Transverse colon (tissue), 4 donors: Measurements from ENCODE around the gene THRA. TPM values are rescaled to one million over a fixed set of nuclear protein-coding genes. Genes with fewer than 3 reads are reported as not detected.
A peak's percentile ranks its signal among the peaks of the same experiment; 100 is the strongest.

Experiments used
- DNase-seq: peaks from one replicate; pipeline ENCODE4 v3.0.0-alpha.2; 2019
- H3K27ac ChIP-seq, 4 donors: fragments of 200-600 bp; sonication (generic); 2 replicates each; pipeline ENCODE4 v1.5.1; 2016 to 2018; ENCODE audit warnings: inconsistent platforms in 4 of 4
- H3K27me3 ChIP-seq: fragments of 200-600 bp; sonication (generic); 2 replicates; pipeline ENCODE4 v1.5.1; 2017; ENCODE audit warnings: inconsistent platforms
- H3K36me3 ChIP-seq, 4 donors: fragments of 200-600 bp; sonication (generic); 2 replicates each; pipeline ENCODE4 v1.5.1; 2017 to 2019; ENCODE audit warnings: inconsistent platforms in 4 of 4
- H3K4me1 ChIP-seq, 4 donors: fragments of 200-600 bp; sonication (generic); 2 replicates each; pipeline ENCODE4 v1.5.1; 2017 to 2020; ENCODE audit warnings: inconsistent platforms in 4 of 4
- H3K4me3 ChIP-seq, 4 donors: fragments of 200-600 bp; sonication (generic); 1 replicate in 1 of 4; 2 replicates in 3 of 4; pipeline versions ENCODE4 v1.5.1 to v1.6.1; 2017 to 2019; ENCODE audit warnings: inconsistent platforms in 4 of 4
- H3K9me3 ChIP-seq, 2 donors: fragments of 200-600 bp; sonication (generic); 2 replicates each; pipeline ENCODE4 v1.5.1; 2017 to 2019; ENCODE audit warnings: inconsistent platforms in 2 of 2
- EP300 ChIP-seq: sonication (generic); formaldehyde crosslinking; IDR thresholded peaks from one replicate; pipeline ENCODE4 v1.6.1; 2017; ENCODE audit warnings: antibody characterized with exemption, low read depth
- POLR2A ChIP-seq: fragments of 450-650 bp; IDR thresholded peaks from one replicate; pipeline ENCODE4 v1.6.1; 2016; ENCODE audit warnings: antibody characterized with exemption, mild to moderate bottlenecking, moderate library complexity
- POLR2AphosphoS5 ChIP-seq, 3 donors: sonication (generic); formaldehyde crosslinking; IDR thresholded peaks; one replicate each; pipeline ENCODE4 v1.6.1; 2016; ENCODE audit warnings: antibody characterized with exemption in 3 of 3
- WGBS, 2 donors: methylation state at CpG; one replicate each; pipeline ENCODE4 v1.1.5; 2018; ENCODE audit warnings: low coverage in 1 of 2; 5-methylcytosine and 5-hydroxymethylcytosine counted together
- in situ Hi-C, 4 donors: fragments of 200-750 bp; cut with MboI; loops; one replicate each; pipeline versions ENCODE4 v1.15.0 to v1.15.1; 2017; ENCODE audit warnings: low sequenced_read_pairs in 3 of 4, low pct_ligation_motif_present in 1 of 4, low pct_unique_long_range_greater_than_20kb in 1 of 4
- intact Hi-C: fragments of 100-400 bp; cut with DNase I; formaldehyde crosslinking; loops from one replicate; pipeline ENCODE4 v1.15.1; 2023; ENCODE audit warnings: low total_unique reads
- total RNA-seq, 4 donors: library from RNA; depleted of rRNA; stranded (reverse); fragments of >200 nt; gene quantifications; one replicate each; pipeline ENCODE4 v1.1.0, GENCODE V29; 2016
- TF ChIP-seq, protein P1 (sequence below), 5 experiments: fragments of 200-600 bp in 3 of 5; fragments of 450-650 bp in 2 of 5; sonication (generic) in 3 of 5; IDR thresholded peaks; 1 replicate in 2 of 5; 2 replicates in 3 of 5; pipeline ENCODE4 v1.5.1; 2016 to 2017; ENCODE audit warnings: antibody characterized with exemption in 5 of 5, inconsistent platforms in 3 of 5, mild to moderate bottlenecking in 2 of 5, moderate library complexity in 1 of 5

Gene THRA
- total RNA-seq, 4 donors from 2014 or later, result 32.6 to 82.6 (median 58.6) TPM

- Histone ChIP-seq H3K4me1 (peaks cover 6 to 48% (median 47%) of the 10 kb centered on the region in 4 donors), H3K9me3 (no peaks in the 10 kb centered on the region), H3K27ac (peak overlapping the region in 2 of 4 donors; percentile 1 to 80), H3K36me3 (peaks cover 0 to 32% (median 16%) of the 10 kb centered on the region in 4 donors), H3K27me3 (no peaks in the 10 kb centered on the region), H3K4me3 (no peak overlapping the region)
- intact Hi-C loops, result no loop called here
- no peak for TF ChIP-seq POLR2A
- no peak for TF ChIP-seq EP300
- no peak for TF ChIP-seq POLR2AphosphoS5 (IDR thresholded peaks at IDR 0.05)
- TF ChIP-seq, protein P1, sequence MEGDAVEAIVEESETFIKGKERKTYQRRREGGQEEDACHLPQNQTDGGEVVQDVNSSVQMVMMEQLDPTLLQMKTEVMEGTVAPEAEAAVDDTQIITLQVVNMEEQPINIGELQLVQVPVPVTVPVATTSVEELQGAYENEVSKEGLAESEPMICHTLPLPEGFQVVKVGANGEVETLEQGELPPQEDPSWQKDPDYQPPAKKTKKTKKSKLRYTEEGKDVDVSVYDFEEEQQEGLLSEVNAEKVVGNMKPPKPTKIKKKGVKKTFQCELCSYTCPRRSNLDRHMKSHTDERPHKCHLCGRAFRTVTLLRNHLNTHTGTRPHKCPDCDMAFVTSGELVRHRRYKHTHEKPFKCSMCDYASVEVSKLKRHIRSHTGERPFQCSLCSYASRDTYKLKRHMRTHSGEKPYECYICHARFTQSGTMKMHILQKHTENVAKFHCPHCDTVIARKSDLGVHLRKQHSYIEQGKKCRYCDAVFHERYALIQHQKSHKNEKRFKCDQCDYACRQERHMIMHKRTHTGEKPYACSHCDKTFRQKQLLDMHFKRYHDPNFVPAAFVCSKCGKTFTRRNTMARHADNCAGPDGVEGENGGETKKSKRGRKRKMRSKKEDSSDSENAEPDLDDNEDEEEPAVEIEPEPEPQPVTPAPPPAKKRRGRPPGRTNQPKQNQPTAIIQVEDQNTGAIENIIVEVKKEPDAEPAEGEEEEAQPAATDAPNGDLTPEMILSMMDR (IDR thresholded peaks at IDR 0.05), result no peak
- in situ Hi-C loops, result loop anchor here in 3 of 4 donors (25.0 kb wide), 2 partner anchors 136 to 261 kb away; partner anchors contain the start of gene CDC6 (in 1 of the 3)
- 80 to 83% methylated on average over 5 to 20 of the region's 22 CpGs for WGBS, 2 donors
- no peak for DNase-seq
Observed at GRCh38 chr17:40025991-40026815, 36.6 kb upstream of the THRA start.

GRCh38 chr17:40026816-40027613 lies 35.8 kb upstream of the THRA start:
- WGBS, 2 donors, result 30% methylated on average over 33 of the region's 33 CpGs; no CpG with 5 or more reads in 1 of the 2 donors
- intact Hi-C loops (no loop called here), in situ Hi-C loops (loop anchor here in 3 of 4 donors (25.0 kb wide), 2 partner anchors 135 to 260 kb away; partner anchors contain the start of gene CDC6 (in 1 of the 3))
- Histone ChIP-seq H3K27ac (peak overlapping the region in 1 of 4 donors; percentile 80), H3K27me3 (no peaks in the 10 kb centered on the region), H3K9me3 (no peaks in the 10 kb centered on the region), H3K36me3 (peaks cover 0 to 38% (median 16%) of the 10 kb centered on the region in 4 donors), H3K4me3 (no peak overlapping the region), H3K4me1 (peaks cover 10 to 51% (median 49%) of the 10 kb centered on the region in 4 donors)
- DNase-seq, result peak; percentile 88
- TF ChIP-seq POLR2AphosphoS5 (IDR thresholded peaks at IDR 0.05) (peak in 1 of 3 donors; percentile 21), POLR2A (no peak), EP300 (no peak)
- TF ChIP-seq, protein P1 (IDR thresholded peaks at IDR 0.05), result peak; percentile 92 to 96 (median 94)

- Histone ChIP-seq H3K4me1 (peaks cover 14 to 50% (median 47%) of the 10 kb centered on the region in 4 donors), H3K4me3 (no peak overlapping the region), H3K36me3 (peaks cover 0 to 33% (median 13%) of the 10 kb centered on the region in 4 donors), H3K9me3 (no peaks in the 10 kb centered on the region), H3K27ac (no peak overlapping the region), H3K27me3 (no peaks in the 10 kb centered on the region)
- TF ChIP-seq, protein P1 (IDR thresholded peaks at IDR 0.05), result no peak
- TF ChIP-seq POLR2AphosphoS5 (IDR thresholded peaks at IDR 0.05) (no peak), EP300 (no peak)
- WGBS, 2 donors, result 86 to 100% methylated on average over 1 to 5 of the region's 5 CpGs
- intact Hi-C loops (no loop called here), in situ Hi-C loops (loop anchor here in 3 of 4 donors (25.0 kb wide), 2 partner anchors 135 to 260 kb away; partner anchors contain the start of gene CDC6 (in 1 of the 3))
- no peak for DNase-seq
Observed at GRCh38 chr17:40027614-40028012, 35.2 kb upstream of the THRA start.

GRCh38 chr17:40028595-40028994 lies 34.2 kb upstream of the THRA start:
- H3K36me3 ChIP-seq, result peaks cover 0 to 31% (median 12%) of the 10 kb centered on the region in 4 donors
- no peak for TF ChIP-seq POLR2A
- no peak for TF ChIP-seq EP300
- no peak for TF ChIP-seq POLR2AphosphoS5 (IDR thresholded peaks at IDR 0.05)
- TF ChIP-seq, protein P1 (IDR thresholded peaks at IDR 0.05), result no peak
- no peaks in the 10 kb centered on the region for H3K27me3 ChIP-seq
- intact Hi-C loops, result no loop called here
- in situ Hi-C loops, result loop anchor here in 3 of 4 donors (25.0 kb wide), 2 partner anchors 134 to 259 kb away; partner anchors contain the start of gene CDC6 (in 1 of the 3)
- no peak overlapping the region for H3K4me3 ChIP-seq
- no peaks in the 10 kb centered on the region for H3K9me3 ChIP-seq
- DNase-seq, result no peak
- H3K4me1 ChIP-seq, result peaks cover 19 to 50% (median 43%) of the 10 kb centered on the region in 4 donors
- 91% methylated on average over 12 of the region's 13 CpGs; no CpG with 5 or more reads in 1 of the 2 donors for WGBS, 2 donors
- no peak overlapping the region for H3K27ac ChIP-seq
